Measurements from ENCODE around the gene ELL2. TPM values are rescaled to one million over a fixed set of nuclear protein-coding genes. Genes with fewer than 3 reads are reported as not detected.

The ELL2 gene
- total and polyA plus RNA-seq, 9 of the 15 experiments (the other 6 are each of a cell fraction or from before 2014, with no cell fraction given) = 4.3 to 18.3 (median 14.5) TPM

DNA sequence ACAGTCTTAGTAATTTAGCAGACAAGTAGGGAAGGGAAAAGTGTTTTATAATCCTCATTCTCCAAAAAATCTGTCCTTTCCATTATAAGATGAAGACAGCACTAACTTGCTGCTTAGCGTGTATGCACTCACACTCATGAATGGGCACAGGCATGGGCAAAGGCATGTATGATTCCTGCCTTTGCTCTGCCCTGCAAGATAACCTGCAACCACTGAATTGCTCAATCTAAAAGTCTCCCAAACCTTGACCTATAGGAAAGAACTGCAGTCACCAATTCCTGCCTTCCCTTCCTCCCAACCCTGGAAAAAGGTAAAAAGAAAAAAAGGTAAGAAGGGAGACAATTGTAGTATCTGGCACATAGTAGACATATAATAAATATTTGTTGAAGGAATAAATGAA, 40.8 kb downstream of the ELL2 start:
- FAIRE-seq (no peak), ATAC-seq (no peak), DNase-seq (ENCODE audit: extremely low read depth in 1 of 4, low spot score in 3 of 4) (no peak)
- in situ Hi-C loops (cut with MboI) (no loop called here), intact Hi-C loops (cut with micrococcal nuclease) (no loop called here)
- Histone ChIP-seq H3K9me1 (ENCODE audit: control insufficient read depth, insufficient read depth, low read length) (no peaks in the 10 kb centered on the region), H3K27me3 (ENCODE audit: control insufficient read depth in 2 of 2, insufficient read depth in 2 of 2, low read length in 2 of 2) (no peaks in the 10 kb centered on the region), H3K4me3 (no peak overlapping the region), H4K20me1 (replicated peaks; ENCODE audit: control insufficient read depth, insufficient read depth, low read length) (no peaks in the 10 kb centered on the region), H3K9me3 (replicated peaks; ENCODE audit: control insufficient read depth, insufficient read depth, low read depth, low read length) (no peaks in the 10 kb centered on the region), H3K4me1 (replicated peaks in 1 of 2; ENCODE audit: control insufficient read depth in 2 of 2, insufficient read depth in 2 of 2, low read length in 2 of 2) (peaks cover 0 to 40% of the 10 kb centered on the region in 2 experiments), H3K36me3 (ENCODE audit: control insufficient read depth, insufficient read depth, low read length) (no peaks in the 10 kb centered on the region), H3K4me2 (ENCODE audit: insufficient read depth, low read length) (no peak overlapping the region), H2AFZ (ENCODE audit: low read depth, low read length) (no peak overlapping the region), H3K9ac (ENCODE audit: insufficient read depth in 1 of 2, low read depth in 2 of 2, low read length in 2 of 2) (no peak overlapping the region), H3K79me2 (ENCODE audit: control insufficient read depth, insufficient read depth, low read length) (peaks cover 13% of the 10 kb centered on the region; the same call in 2 of the 3 replicates), H3K27ac (ENCODE audit: extremely low read depth, low read depth, low read length) (no peak overlapping the region)
- BruUV-seq (replicated peaks) = no TSS peak
- POLR2A ChIA-PET = no interaction called here
- 92% methylated on average over 1 of the region's 1 CpG for WGBS (ENCODE audit: insufficient coverage, low coverage, missing lambda C conversion rate)
- TF ChIP-seq HDAC2 (IDR thresholded peaks at IDR 0.05) (no peak), ZSCAN32 (CRISPR knock-in tag; IDR thresholded peaks at IDR 0.05) (no peak), DMBX1 (CRISPR knock-in tag; IDR thresholded peaks at IDR 0.05; ENCODE audit: borderline replicate concordance) (no peak), XRCC3 (IDR thresholded peaks at IDR 0.05) (no peak), CBX5 (IDR thresholded peaks at IDR 0.05; ENCODE audit: borderline replicate concordance, low read depth) (no peak), HNRNPLL (IDR thresholded peaks at IDR 0.05; ENCODE audit: low read depth, low read length, poor library complexity, severe bottlenecking) (no peak), GATA2 (CRISPR knock-in tag; IDR thresholded peaks at IDR 0.05) (no peak)
- TF ChIP-seq, protein P1, sequence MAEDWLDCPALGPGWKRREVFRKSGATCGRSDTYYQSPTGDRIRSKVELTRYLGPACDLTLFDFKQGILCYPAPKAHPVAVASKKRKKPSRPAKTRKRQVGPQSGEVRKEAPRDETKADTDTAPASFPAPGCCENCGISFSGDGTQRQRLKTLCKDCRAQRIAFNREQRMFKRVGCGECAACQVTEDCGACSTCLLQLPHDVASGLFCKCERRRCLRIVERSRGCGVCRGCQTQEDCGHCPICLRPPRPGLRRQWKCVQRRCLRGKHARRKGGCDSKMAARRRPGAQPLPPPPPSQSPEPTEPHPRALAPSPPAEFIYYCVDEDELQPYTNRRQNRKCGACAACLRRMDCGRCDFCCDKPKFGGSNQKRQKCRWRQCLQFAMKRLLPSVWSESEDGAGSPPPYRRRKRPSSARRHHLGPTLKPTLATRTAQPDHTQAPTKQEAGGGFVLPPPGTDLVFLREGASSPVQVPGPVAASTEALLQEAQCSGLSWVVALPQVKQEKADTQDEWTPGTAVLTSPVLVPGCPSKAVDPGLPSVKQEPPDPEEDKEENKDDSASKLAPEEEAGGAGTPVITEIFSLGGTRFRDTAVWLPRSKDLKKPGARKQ (CRISPR knock-in tag; IDR thresholded peaks at IDR 0.05) = no peak
- CTCF ChIA-PET (ENCODE audit: low intra/inter-chr PET ratio) = no interaction called here

All from K562 (cell line).